ENCODE results near the gene CDK9.

Gene CDK9

DNA sequence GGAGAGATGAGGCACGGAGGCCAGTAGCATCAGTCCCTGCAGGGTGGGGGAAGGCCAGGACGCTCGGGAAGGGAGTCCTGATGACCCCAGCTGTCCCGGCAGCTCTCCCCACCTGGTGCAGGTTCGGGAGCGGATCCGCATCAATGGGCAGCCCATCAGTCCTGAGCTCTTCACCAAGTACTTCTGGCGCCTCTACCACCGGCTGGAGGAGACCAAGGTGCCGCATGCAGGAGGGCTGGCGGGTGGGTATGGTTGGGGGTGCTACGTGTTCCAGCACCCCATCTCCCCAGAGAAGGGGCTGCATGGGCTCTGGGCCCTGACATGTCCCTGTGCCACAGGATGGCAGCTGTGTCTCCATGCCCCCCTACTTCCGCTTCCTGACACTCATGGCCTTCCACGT lies 21.0 kb downstream of the CDK9 start (continued):
- TF ChIP-seq CSRNP3 (CRISPR knock-in tag; IDR thresholded peaks at IDR 0.05), result no peak

DNA sequence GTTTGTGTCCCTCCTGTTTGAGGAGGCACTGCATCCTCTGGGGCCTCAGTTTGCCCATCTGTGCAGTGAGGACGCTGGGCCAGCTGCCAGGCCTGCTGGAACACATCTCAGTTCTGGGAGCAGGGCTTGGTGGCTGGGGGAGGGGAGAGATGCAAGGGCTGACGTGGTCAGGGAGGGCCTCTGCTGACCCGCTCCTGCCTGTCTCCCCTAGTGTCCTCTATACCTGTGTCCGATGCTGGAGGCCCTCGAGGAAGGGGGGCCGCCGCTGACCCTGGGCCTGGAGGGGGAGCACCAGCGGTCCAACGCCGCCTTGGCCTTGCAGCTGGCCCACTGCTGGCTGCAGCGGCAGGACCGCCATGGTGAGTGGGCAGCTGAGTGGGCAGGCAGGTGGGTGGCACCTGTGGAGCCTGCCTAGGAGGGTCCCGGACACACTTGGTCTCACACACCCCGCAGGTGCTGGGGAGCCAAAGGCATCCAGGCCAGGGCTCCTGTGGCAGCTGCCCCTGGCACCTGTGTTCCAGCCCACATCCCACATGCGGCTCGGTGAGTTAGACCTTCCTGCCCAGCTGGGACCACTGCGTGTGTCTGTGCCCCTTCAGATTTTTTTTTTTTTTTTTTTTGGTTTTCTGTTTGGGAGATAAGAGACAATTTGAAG lies 22.6 kb downstream of the CDK9 start:
- no peak for ATAC-seq
- TF ChIP-seq, protein P1, sequence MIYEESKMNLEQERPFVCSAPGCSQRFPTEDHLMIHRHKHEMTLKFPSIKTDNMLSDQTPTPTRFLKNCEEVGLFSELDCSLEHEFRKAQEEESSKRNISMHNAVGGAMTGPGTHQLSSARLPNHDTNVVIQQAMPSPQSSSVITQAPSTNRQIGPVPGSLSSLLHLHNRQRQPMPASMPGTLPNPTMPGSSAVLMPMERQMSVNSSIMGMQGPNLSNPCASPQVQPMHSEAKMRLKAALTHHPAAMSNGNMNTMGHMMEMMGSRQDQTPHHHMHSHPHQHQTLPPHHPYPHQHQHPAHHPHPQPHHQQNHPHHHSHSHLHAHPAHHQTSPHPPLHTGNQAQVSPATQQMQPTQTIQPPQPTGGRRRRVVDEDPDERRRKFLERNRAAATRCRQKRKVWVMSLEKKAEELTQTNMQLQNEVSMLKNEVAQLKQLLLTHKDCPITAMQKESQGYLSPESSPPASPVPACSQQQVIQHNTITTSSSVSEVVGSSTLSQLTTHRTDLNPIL (CRISPR knock-in tag; IDR thresholded peaks at IDR 0.05; ENCODE audit: low read depth), result no peak
- TF ChIP-seq PPARA (CRISPR knock-in tag; IDR thresholded peaks at IDR 0.05; ENCODE audit: borderline replicate concordance), result no peak

- ATAC-seq, result no peak
- no peak for TF ChIP-seq ZFP30 (CRISPR knock-in tag; IDR thresholded peaks at IDR 0.05)
- TF ChIP-seq CSRNP3 (CRISPR knock-in tag; IDR thresholded peaks at IDR 0.05), result no peak
These were observed 23.2 kb downstream of the CDK9 start for GRCh38 chr9:127809002-127809539.

DNA sequence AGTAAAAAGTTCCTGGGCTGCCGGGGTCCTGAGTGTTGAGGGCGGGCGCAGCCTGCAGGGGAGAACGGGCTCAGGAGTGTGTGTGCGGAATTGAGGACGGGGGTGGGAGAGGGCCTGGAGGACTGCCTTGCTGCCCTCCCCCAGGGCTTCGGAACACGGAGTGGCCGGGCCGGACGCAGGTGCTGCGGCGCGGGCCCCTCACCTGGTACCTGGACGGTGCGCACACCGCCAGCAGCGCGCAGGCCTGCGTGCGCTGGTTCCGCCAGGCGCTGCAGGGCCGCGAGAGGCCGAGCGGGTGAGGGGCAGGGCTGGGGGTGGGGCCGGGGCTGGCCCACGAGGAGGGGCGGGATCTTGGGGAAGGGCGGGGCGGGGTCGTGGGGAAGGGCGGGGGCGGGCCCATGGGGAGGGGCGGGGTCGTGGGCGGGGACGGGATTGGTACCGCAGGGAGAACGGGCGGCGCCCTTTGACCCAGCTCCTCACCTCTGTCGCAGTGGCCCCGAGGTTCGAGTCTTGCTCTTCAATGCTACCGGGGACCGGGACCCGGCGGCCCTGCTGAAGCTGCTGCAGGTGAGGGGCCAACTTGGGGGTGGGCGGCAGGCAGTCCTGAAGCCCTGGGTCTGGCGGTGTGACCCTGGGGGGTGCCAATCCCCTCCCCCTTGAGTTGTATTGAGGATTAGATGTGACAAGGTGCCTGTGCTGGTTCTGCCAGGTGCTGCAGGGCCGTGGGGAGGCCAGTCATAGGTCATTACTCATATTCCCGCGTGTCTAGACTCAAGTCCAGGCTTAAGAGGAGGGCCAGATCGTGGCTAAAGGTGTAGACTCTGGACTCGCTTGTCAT lies 23.9 kb downstream of the CDK9 start:
- TF ChIP-seq PPARA (CRISPR knock-in tag; IDR thresholded peaks at IDR 0.05; ENCODE audit: borderline replicate concordance) (no peak), ZC3H10 (CRISPR knock-in tag; IDR thresholded peaks at IDR 0.05) (no peak), BACH2 (CRISPR knock-in tag; IDR thresholded peaks at IDR 0.05; ENCODE audit: borderline replicate concordance) (no peak), ZFP30 (CRISPR knock-in tag; IDR thresholded peaks at IDR 0.05) (no peak), RARB (CRISPR knock-in tag; IDR thresholded peaks at IDR 0.05) (no peak), ZFP3 (CRISPR knock-in tag; IDR thresholded peaks at IDR 0.05) (no peak), ZNF70 (CRISPR knock-in tag; IDR thresholded peaks at IDR 0.05) (no peak), CSRNP3 (CRISPR knock-in tag; IDR thresholded peaks at IDR 0.05) (no peak), TOX (CRISPR knock-in tag; IDR thresholded peaks at IDR 0.05; ENCODE audit: borderline replicate concordance) (no peak), PATZ1 (CRISPR knock-in tag; IDR thresholded peaks at IDR 0.05; ENCODE audit: borderline replicate concordance) (no peak), ESRRG (CRISPR knock-in tag; IDR thresholded peaks at IDR 0.05) (no peak), OSR1 (CRISPR knock-in tag; IDR thresholded peaks at IDR 0.05) (no peak), ISL1 (CRISPR knock-in tag; IDR thresholded peaks at IDR 0.05) (no peak), TCF4 (CRISPR knock-in tag; IDR thresholded peaks at IDR 0.05; ENCODE audit: borderline replicate concordance) (no peak), POU6F1 (CRISPR knock-in tag; IDR thresholded peaks at IDR 0.05; ENCODE audit: borderline replicate concordance, low read depth) (no peak), ZNF8 (CRISPR knock-in tag; IDR thresholded peaks at IDR 0.05) (no peak), CSDC2 (CRISPR knock-in tag; IDR thresholded peaks at IDR 0.05) (no peak), GLIS3 (CRISPR knock-in tag; IDR thresholded peaks at IDR 0.05) (no peak), TSHZ2 (CRISPR knock-in tag; IDR thresholded peaks at IDR 0.05) (no peak)
- no peak for ATAC-seq

Data from SK-N-SH treated with all-trans-retinoic acid at 6 μM for 48 hours (cell line).